HG03108 (cell line): ENCODE data around the gene DDX47.
A peak's percentile ranks its signal among the peaks of the same experiment; 100 is the strongest.

Experiments
- ATAC-seq: cut with Tn5 transposase; IDR thresholded peaks from one replicate; pipeline ENCODE4 v1.9.1; 2021; ENCODE audit warnings: moderate library complexity; ENCODE audit not compliant: unreplicated experiment

The DDX47 gene

DNA sequence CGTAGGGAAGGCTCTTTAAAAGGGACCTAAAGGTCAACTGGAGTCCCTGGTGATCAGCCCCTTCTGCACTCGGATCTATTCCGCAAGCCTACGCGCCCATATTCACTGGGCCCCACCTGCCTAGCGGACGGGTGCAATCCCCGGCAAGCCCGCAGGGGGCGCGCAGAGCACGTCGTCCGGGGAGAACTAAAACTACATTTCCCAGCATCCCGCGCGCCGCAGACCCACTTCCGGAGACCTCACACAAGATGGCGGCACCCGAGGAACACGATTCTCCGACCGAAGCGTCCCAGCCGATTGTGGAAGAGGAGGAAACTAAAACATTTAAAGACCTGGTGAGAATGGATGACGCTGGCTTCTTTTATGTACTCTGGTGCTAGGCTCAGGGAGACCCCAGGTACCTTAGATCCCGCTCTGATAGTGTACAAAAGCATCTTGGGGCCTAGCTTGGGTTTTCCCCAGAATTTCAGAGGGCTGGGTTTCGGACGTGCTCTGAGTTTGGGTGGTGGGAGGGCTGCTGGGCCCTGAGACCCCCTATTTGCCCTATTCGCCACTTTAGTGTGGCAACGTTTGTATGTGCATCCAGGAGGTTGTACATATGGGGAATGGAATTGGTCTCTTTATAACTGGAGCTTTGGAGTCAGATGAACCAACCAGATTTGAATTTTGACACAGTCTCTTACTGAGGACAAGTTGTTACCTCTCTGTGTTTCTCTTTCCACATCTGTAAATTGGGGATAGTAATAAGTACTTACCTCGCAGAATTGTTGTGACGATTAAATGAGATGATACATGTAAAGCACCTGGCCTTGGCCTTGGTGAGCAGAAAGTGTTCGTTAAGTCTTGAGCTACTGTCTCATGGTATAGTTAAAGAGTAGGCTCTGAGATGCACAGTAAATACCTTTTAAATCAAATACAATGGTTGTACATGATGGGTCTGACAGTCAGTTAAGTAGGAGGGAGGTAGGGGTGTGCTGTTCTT lies at the start of gene DDX47:
DDX47 (plus strand) TSS at position 227 of the 982 bp plus-strand sequence; CDS start at position 249, 22 bp downstream.
- ATAC-seq: peak; percentile 74

- ATAC-seq: no peak
These were observed 48.3 kb upstream of the DDX47 start for GRCh38 chr12:12764824-12765223.

DNA sequence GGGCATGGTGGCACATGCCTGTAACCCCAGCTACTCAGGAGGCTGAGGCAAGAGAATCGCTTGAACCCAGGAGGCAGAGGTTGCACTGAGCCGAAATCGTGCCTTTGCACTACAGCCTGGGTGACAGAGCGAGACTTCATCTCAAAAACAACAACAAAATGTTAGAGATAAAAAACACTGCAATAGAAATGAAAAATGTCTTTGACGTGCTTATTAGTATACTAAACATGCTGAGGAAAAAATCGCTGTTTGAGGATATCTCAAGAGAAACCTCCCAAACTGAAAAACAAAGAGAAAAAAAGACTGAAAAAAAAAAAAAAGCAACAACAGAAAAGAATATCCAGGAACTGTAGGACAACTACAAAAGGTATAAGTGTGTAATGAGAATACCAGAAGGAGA lies 42.9 kb upstream of the DDX47 start:
- ATAC-seq: no peak

DNA sequence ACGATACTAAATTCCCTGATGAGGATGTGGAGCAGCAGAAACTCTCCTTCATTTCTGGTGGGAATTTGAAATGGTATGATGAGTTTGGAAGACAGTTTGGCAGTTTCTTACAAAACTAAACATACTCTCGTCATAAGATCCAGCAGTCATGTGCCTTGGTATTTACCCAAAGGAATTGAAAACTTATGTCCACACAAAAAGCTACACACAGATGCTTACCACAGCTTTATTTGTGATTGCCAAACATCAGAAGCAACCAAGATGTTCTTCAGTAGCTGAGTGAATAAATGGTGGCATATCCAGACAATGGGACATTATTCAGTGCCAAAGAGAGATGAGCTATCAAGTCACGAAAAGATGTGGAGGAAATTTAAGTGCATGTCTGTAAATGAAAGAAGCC lies 38.4 kb upstream of the DDX47 start:
- ATAC-seq: no peak

DNA sequence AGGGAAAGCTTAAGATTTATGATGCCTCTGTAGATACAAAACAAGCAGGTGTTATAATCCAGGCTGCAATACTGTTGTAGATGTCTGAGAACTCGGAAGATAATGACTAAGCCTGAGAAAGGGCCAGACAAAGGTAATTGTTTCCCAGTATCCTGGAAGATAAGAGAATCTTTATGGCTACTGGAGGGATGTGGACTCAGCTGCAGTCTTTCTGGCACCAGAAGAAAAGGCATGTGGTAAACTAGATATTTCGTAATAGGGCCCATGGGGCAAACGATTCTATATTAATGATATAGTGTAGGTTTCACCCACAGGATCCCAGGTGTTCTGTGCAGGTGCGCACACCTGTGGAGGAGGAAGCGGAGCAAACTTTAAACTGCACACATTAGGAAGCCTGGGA lies 36.9 kb upstream of the DDX47 start:
- ATAC-seq: no peak

DNA sequence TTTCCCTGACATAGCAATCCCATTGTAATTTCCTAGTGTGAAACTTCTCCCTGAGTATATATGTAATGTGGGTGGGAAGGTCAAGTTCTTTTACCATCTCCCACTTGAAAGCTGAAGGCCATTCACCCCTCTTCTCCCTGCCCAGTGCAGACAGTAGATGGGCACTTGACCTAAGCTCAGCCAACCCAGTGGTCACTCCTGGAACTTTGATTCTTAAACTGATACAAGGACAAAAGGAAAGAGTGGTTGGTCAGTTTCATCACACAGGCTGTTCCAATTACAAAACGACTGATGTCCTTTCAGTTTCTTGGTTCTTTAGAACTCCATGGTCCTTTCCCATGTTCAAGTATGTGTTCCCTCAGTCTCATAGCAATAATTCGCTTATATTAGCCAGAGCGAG lies 36.1 kb upstream of the DDX47 start:
- no peak for ATAC-seq

DNA sequence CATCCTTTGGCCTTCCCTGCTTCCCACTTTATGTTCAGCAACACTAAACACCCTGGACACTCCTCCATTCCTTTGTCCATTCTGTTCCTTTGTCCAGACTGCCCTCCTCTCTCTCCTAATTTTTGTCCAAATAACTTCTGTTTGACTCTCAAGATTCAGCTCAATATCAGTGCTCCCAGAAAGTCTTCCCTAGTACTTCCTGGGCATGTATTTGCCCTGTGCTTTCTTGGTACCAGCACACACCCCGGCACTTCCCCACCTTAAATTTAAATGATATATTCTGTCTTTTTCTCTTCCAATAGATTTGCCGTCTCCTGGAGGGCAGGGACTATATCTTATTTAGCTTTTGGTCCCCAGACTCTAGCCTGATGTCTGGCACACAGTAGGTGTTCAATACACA lies 34.1 kb upstream of the DDX47 start:
- ATAC-seq: no peak

DNA sequence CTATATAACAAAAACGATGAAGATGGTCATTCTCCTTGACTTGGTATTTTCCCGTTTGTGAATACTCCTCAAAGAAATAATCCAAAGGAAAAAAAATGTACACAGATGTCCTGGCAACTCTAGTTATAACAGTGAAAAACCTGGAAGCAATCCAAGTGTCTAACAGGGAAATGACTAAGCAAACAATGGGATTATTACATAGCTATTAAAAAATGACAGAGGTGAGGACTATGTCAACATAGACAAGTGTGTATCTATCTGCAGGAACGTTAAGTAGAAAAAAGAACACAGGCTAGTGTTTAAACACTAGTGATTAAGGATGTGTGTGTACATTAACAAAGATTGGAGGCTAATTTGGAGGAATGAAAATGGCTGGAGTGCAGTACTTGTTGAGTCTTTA lies 33.6 kb upstream of the DDX47 start:
- ATAC-seq: no peak

GRCh38 chr12:12784116-12784515 lies 29.0 kb upstream of the DDX47 start:
- ATAC-seq: no peak

GRCh38 chr12:12784911-12785814 lies 28.0 kb upstream of the DDX47 start, which contains the start of gene APOLD1:
Gene APOLD1, plus strand, starts transcription at chr12:12785659. Its CDS starts 33 bp downstream, at chr12:12785692.
- no peak for ATAC-seq

GRCh38 chr12:12786351-12786705 lies 26.8 kb upstream of the DDX47 start:
- ATAC-seq: no peak

DNA sequence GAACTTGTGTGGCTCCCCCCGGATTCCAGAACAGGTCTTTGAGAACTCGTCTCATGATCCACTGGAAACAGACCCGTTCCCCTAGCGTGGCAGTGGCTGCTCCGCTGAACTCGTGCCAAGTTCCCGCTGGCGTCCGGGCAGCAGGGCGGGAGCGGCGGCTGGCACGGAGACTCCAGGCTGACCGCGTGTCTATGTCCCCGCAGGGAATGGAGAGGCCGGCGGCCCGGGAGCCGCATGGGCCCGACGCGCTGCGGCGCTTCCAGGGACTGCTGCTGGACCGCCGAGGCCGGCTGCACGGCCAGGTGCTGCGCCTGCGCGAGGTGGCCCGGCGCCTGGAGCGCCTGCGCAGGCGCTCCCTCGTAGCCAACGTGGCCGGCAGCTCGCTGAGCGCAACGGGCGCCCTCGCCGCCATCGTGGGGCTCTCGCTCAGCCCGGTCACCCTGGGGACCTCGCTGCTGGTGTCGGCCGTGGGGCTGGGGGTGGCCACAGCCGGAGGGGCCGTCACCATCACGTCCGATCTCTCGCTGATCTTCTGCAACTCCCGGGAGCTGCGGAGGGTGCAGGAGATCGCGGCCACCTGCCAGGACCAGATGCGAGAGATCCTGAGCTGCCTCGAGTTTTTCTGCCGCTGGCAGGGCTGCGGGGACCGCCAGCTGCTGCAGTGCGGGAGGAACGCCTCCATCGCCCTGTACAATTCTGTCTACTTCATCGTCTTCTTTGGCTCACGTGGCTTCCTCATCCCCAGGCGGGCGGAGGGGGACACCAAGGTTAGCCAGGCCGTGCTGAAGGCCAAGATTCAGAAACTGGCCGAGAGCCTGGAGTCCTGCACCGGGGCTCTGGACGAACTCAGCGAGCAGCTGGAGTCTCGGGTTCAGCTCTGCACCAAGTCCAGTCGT lies 26.2 kb upstream of the DDX47 start:
- ATAC-seq: peak; percentile 87

DNA sequence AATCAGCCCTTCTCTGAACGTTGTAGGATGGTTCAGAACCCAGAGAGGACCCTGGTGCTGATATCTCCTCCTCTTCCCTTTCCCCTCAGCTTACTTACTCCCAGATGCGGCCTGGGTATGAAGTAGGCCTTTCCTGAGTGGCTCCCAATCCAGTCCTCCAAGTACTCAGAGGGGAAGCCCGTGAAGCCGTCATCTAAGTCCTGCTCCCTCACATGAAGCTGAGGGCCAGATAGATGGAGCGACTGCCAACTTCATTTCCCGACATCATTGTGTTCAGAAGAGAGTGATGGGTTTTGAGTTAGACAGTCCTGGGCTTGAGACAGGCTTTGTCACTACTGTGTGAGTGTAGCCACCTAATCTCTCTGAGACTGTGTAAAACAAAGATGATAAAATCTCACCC lies 25.0 kb upstream of the DDX47 start:
- ATAC-seq: no peak

DNA sequence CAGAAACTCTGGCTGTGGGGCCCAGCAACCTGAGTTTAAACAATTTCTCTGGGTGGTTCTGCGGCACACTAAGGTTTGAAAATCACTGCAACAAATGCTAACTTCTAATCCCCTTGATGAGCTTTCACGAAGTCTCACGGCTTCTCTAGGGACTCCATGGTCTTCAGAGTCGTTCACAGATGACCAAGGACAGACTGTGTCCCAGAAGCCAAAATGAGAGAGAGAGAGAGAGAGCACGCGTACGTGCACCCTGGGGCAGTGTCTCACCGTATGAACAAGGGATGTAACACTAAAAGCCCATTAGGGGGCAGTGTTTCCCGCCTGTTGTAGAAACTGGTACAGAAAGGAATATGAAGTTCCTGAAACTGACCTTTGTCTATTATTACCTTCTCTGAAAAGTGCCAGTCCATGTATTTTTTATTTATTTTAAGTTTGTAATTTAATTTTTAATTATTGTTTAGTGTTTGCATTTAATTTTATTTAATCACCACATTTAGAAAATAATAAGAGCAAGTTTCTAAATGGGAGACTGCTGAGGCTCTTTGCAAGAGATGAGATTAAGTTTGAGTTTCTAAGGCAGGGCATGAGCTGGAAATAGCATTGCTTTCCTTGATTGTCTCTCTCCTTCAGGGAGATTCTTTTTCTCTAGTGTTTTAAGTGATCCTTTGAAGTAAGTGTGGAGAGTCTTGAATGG lies 24.3 kb upstream of the DDX47 start:
- ATAC-seq: peak; percentile 58

DNA sequence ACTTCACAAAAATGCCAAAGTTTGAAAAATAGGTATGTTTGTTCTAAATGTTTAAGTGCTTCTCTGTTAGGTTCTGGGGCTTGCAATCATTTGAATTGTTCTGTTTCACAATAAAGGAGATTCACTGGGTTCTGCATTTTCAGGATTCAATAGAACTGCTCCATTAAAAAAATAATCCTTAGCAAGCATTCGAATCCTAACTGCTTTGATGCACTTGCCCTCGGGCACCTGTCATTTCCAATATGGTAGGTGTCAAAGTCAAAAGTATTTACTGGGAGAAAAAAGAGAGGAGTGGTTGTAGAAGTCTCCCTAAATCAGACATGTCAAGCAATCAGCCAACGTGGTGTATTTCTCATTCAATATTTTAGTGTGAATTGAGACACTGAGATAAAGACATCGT lies 22.2 kb upstream of the DDX47 start:
- ATAC-seq: no peak

- ATAC-seq: no peak
These were observed 21.3 kb upstream of the DDX47 start for GRCh38 chr12:12791756-12792369.

DNA sequence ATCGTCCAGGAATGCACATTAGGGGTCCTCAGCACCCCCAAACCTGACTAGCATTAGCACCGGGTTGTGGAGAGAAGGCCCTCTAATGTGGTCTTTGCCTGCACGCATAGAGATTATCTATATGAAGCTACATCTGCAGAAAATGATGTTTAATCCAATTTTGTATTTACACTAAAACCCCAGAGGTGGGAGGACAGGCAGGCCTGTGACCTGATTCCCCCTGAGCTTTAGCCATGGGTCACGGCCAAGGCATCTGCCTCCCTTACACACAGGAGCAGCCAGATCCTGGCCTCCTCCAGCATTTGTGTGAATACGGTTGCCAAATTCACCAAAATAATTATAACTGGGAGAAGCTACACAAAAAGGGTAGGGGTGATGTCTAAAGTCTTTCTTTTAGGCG lies 20.7 kb upstream of the DDX47 start:
- no peak for ATAC-seq

DNA sequence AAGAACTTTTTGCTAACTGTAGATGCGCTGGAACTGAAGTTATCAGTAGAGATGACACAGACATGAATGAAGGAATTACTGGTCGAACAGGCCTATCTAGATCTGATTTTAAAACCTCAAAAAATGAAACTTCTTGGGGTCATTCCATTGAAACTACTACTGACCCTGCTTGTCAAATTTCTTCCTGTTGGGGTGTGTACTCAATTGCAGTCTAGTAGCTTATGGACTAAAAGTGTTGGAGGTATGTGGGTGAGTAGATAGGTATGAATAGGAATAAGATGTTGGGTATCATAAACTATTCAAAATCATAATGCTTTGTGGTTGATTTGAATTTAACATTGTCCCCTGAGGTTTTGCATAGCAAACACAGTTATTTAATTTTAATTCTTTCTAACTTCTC lies 18.5 kb upstream of the DDX47 start:
- no peak for ATAC-seq

DNA sequence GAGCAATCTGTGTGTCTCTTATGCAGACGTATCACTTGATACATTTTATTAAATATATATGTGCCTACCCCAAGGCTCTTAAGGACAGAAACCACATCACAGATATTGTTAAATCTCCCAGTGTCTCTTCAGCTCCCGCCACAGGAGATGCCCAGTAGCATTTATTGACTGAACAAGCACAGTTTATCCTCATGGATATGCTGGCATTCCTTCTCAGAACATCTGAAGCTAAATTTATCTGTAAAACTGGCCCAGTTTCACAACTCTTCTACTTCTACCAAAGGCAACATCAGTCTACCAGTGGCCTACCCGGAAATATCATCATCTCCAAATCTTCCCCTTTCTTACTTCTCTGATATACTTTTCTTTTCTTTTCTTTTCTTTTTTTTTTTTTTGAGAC lies 17.0 kb upstream of the DDX47 start:
- no peak for ATAC-seq
